Left renal pelvis (tissue), 4 donors: ENCODE results near the gene MAST4. TPM values are rescaled to one million over a fixed set of nuclear protein-coding genes. Genes with fewer than 3 reads are reported as not detected.
A peak's percentile ranks its signal among the peaks of the same experiment; 100 is the strongest.

Experiments
- DNase-seq, 4 donors: peaks; one replicate each; pipeline ENCODE4 v3.0.0-alpha.2; 2013; ENCODE audit warnings: low read depth in 4 of 4, low spot score in 3 of 4
- polyA plus RNA-seq, 4 donors: library from polyadenylated mRNA; unstranded; fragments of 120-200 nt; gene quantifications; one replicate each; pipeline ENCODE4 v1.2.1, GENCODE V29; 2013; ENCODE audit not compliant: insufficient read length in 4 of 4

Gene MAST4
- polyA plus RNA-seq, result 10 to 100 TPM; 10.5 to 16.2 (median 15.7) TPM

- peak; percentile 78 to 90 (median 86) for DNase-seq
Measured at GRCh38 chr5:66595756-66596635, at the start of gene MAST4. MAST4 (plus strand) TSS chr5:66596393; CDS start chr5:66596656, 263 bp downstream.

GRCh38 chr5:66546541-66546940 is 49.7 kb upstream of the MAST4 start:
- no peak for DNase-seq

GRCh38 chr5:66551338-66551737 is 44.9 kb upstream of the MAST4 start:
- no peak for DNase-seq

- no peak for DNase-seq
Measured at GRCh38 chr5:66551945-66552344, 44.2 kb upstream of the MAST4 start.

- no peak for DNase-seq
Measured at GRCh38 chr5:66553368-66553912, 42.8 kb upstream of the MAST4 start.

GRCh38 chr5:66553916-66554575 is 42.1 kb upstream of the MAST4 start:
- no peak for DNase-seq

- DNase-seq, result no peak
Measured at GRCh38 chr5:66554884-66555283, 41.3 kb upstream of the MAST4 start.

- no peak for DNase-seq
Measured at GRCh38 chr5:66558560-66558959, 37.6 kb upstream of the MAST4 start.

GRCh38 chr5:66560371-66560770 is 35.8 kb upstream of the MAST4 start:
- DNase-seq, result no peak

- DNase-seq, result no peak
Measured at GRCh38 chr5:66561256-66561990, 34.8 kb upstream of the MAST4 start.

GRCh38 chr5:66565878-66566277 is 30.3 kb upstream of the MAST4 start:
- no peak for DNase-seq

- DNase-seq, result no peak
Measured at GRCh38 chr5:66567474-66567873, 28.7 kb upstream of the MAST4 start.

GRCh38 chr5:66570201-66570600 is 26.0 kb upstream of the MAST4 start:
- no peak for DNase-seq

GRCh38 chr5:66573733-66574132 is 22.5 kb upstream of the MAST4 start:
- DNase-seq, result peak in 2 of 4 donors; percentile 10 to 31

- no peak for DNase-seq
Measured at GRCh38 chr5:66582499-66583165, 13.6 kb upstream of the MAST4 start.

GRCh38 chr5:66585291-66585690 is 10.9 kb upstream of the MAST4 start:
- DNase-seq, result no peak

- DNase-seq, result no peak
Measured at GRCh38 chr5:66587771-66588170, 8.4 kb upstream of the MAST4 start.

GRCh38 chr5:66596636-66597182 is 516 bp downstream of the MAST4 start:
- peak in 2 of 4 donors; percentile 6 to 27 for DNase-seq

- peak in 2 of 4 donors; percentile 39 to 53 for DNase-seq
Measured at GRCh38 chr5:66597183-66597757, 1.1 kb downstream of the MAST4 start.

GRCh38 chr5:66602621-66603020 is 6.4 kb downstream of the MAST4 start:
- no peak for DNase-seq
